ENCODE measurements around the gene TMEM223. TPM values are rescaled to one million over a fixed set of nuclear protein-coding genes. Genes with fewer than 3 reads are reported as not detected.
A peak's percentile ranks its signal among the peaks of the same experiment; 100 is the strongest.

TMEM223 gene
- total and polyA plus RNA-seq, 9 of the 15 experiments (the other 6 are each of a cell fraction or from before 2014, with no cell fraction given) = 5.9 to 34.5 (median 19.6) TPM

- TF ChIP-seq, protein P1, sequence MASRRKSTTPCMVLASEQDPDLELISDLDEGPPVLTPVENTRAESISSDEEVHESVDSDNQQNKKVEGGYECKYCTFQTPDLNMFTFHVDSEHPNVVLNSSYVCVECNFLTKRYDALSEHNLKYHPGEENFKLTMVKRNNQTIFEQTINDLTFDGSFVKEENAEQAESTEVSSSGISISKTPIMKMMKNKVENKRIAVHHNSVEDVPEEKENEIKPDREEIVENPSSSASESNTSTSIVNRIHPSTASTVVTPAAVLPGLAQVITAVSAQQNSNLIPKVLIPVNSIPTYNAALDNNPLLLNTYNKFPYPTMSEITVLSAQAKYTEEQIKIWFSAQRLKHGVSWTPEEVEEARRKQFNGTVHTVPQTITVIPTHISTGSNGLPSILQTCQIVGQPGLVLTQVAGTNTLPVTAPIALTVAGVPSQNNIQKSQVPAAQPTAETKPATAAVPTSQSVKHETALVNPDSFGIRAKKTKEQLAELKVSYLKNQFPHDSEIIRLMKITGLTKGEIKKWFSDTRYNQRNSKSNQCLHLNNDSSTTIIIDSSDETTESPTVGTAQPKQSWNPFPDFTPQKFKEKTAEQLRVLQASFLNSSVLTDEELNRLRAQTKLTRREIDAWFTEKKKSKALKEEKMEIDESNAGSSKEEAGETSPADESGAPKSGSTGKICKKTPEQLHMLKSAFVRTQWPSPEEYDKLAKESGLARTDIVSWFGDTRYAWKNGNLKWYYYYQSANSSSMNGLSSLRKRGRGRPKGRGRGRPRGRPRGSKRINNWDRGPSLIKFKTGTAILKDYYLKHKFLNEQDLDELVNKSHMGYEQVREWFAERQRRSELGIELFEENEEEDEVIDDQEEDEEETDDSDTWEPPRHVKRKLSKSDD (conservative IDR thresholded peaks at IDR 0.05; ENCODE audit: low read length) = no peak
- TF ChIP-seq HMGN3 (IDR thresholded peaks at IDR 0.05; ENCODE audit: borderline replicate concordance, extremely low read depth, insufficient read length, low read depth, low read length) (peak; percentile 91), ZNF239 (CRISPR knock-in tag; IDR thresholded peaks at IDR 0.05) (no peak), ZNF431 (CRISPR knock-in tag; IDR thresholded peaks at IDR 0.05) (no peak), NUFIP1 (IDR thresholded peaks at IDR 0.05; ENCODE audit: partially characterized antibody) (no peak), RERE (CRISPR knock-in tag; IDR thresholded peaks at IDR 0.05; ENCODE audit: borderline replicate concordance) (no peak), TAL1 (IDR thresholded peaks at IDR 0.05) (no peak), ZNF146 (CRISPR knock-in tag; IDR thresholded peaks at IDR 0.05; ENCODE audit: unreplicated experiment) (no peak), KDM5B (IDR thresholded peaks at IDR 0.05; ENCODE audit: insufficient replicate concordance, low read depth, low read length) (peak; percentile 95), FOS (IDR thresholded peaks at IDR 0.05; ENCODE audit: extremely low read depth, insufficient read length) (no peak), SP2 (IDR thresholded peaks at IDR 0.05; ENCODE audit: extremely low read depth, low read depth, low read length, poor library complexity, severe bottlenecking) (no peak), TEAD2 (tag; IDR thresholded peaks at IDR 0.05) (no peak)
- TF ChIP-seq, protein P2, sequence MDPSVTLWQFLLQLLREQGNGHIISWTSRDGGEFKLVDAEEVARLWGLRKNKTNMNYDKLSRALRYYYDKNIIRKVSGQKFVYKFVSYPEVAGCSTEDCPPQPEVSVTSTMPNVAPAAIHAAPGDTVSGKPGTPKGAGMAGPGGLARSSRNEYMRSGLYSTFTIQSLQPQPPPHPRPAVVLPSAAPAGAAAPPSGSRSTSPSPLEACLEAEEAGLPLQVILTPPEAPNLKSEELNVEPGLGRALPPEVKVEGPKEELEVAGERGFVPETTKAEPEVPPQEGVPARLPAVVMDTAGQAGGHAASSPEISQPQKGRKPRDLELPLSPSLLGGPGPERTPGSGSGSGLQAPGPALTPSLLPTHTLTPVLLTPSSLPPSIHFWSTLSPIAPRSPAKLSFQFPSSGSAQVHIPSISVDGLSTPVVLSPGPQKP (CRISPR knock-in tag; IDR thresholded peaks at IDR 0.05) = no peak
- TF ChIP-seq, protein P3, sequence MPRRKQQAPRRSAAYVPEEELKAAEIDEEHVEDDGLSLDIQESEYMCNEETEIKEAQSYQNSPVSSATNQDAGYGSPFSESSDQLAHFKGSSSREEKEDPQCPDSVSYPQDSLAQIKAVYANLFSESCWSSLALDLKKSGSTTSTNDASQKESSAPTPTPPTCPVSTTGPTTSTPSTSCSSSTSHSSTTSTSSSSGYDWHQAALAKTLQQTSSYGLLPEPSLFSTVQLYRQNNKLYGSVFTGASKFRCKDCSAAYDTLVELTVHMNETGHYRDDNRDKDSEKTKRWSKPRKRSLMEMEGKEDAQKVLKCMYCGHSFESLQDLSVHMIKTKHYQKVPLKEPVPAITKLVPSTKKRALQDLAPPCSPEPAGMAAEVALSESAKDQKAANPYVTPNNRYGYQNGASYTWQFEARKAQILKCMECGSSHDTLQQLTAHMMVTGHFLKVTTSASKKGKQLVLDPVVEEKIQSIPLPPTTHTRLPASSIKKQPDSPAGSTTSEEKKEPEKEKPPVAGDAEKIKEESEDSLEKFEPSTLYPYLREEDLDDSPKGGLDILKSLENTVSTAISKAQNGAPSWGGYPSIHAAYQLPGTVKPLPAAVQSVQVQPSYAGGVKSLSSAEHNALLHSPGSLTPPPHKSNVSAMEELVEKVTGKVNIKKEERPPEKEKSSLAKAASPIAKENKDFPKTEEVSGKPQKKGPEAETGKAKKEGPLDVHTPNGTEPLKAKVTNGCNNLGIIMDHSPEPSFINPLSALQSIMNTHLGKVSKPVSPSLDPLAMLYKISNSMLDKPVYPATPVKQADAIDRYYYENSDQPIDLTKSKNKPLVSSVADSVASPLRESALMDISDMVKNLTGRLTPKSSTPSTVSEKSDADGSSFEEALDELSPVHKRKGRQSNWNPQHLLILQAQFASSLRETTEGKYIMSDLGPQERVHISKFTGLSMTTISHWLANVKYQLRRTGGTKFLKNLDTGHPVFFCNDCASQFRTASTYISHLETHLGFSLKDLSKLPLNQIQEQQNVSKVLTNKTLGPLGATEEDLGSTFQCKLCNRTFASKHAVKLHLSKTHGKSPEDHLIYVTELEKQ (CRISPR knock-in tag; IDR thresholded peaks at IDR 0.05) = no peak
These were observed at the start of gene TMEM223 (continued) for GRCh38 chr11:62791501-62792201.

All from K562 (cell line).